Measurements from ENCODE around the gene TMEFF2.

- TF ChIP-seq, protein P1, sequence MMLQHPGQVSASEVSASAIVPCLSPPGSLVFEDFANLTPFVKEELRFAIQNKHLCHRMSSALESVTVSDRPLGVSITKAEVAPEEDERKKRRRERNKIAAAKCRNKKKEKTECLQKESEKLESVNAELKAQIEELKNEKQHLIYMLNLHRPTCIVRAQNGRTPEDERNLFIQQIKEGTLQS (IDR thresholded peaks at IDR 0.05; ENCODE audit: borderline replicate concordance, extremely low read depth, low read depth, low read length) = no peak
- TF ChIP-seq EZH2 (IDR thresholded peaks at IDR 0.05; ENCODE audit: borderline replicate concordance, control insufficient read depth, low read depth, low read length) = no peak
- no peak for TF ChIP-seq TAF1 (IDR thresholded peaks at IDR 0.05; ENCODE audit: borderline replicate concordance, low read depth, low read length)
- TF ChIP-seq YY1 (IDR thresholded peaks at IDR 0.05; ENCODE audit: low read depth, low read length) = no peak
- TF ChIP-seq, protein P2, sequence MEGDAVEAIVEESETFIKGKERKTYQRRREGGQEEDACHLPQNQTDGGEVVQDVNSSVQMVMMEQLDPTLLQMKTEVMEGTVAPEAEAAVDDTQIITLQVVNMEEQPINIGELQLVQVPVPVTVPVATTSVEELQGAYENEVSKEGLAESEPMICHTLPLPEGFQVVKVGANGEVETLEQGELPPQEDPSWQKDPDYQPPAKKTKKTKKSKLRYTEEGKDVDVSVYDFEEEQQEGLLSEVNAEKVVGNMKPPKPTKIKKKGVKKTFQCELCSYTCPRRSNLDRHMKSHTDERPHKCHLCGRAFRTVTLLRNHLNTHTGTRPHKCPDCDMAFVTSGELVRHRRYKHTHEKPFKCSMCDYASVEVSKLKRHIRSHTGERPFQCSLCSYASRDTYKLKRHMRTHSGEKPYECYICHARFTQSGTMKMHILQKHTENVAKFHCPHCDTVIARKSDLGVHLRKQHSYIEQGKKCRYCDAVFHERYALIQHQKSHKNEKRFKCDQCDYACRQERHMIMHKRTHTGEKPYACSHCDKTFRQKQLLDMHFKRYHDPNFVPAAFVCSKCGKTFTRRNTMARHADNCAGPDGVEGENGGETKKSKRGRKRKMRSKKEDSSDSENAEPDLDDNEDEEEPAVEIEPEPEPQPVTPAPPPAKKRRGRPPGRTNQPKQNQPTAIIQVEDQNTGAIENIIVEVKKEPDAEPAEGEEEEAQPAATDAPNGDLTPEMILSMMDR (IDR thresholded peaks at IDR 0.05 in 2 of 3, conservative IDR thresholded peaks at IDR 0.05 in 1 of 3; ENCODE audit: control insufficient read depth in 2 of 3, extremely low read depth in 1 of 3, insufficient read depth in 1 of 3, low read depth in 3 of 3, low read length in 3 of 3) = no peak
- no peak for TF ChIP-seq POLR2AphosphoS5 (IDR thresholded peaks at IDR 0.05; ENCODE audit: low read length)
- TF ChIP-seq CHD1 (IDR thresholded peaks at IDR 0.05; ENCODE audit: low read depth, low read length) = no peak
- TF ChIP-seq USF2 (IDR thresholded peaks at IDR 0.05; ENCODE audit: borderline replicate concordance, low read depth, low read length) = no peak
- no peak for TF ChIP-seq BHLHE40 (IDR thresholded peaks at IDR 0.05; ENCODE audit: borderline replicate concordance in 1 of 2, low read depth in 2 of 2, low read length in 1 of 2)
- TF ChIP-seq NFYA (IDR thresholded peaks at IDR 0.05; ENCODE audit: borderline replicate concordance, low read depth, low read length) = no peak
- no peak for TF ChIP-seq ZZZ3 (IDR thresholded peaks at IDR 0.05; ENCODE audit: control insufficient read depth, insufficient read length, low read depth)
- no peak for TF ChIP-seq NFIC (IDR thresholded peaks at IDR 0.05; ENCODE audit: low read depth, low read length)
- TF ChIP-seq CEBPB (IDR thresholded peaks at IDR 0.05; ENCODE audit: borderline replicate concordance in 1 of 2, low read depth in 2 of 2, low read length in 2 of 2) = no peak
Observed at GRCh38 chr2:192166946-192167345, 27.8 kb downstream of the TMEFF2 start.
